Skeletal muscle satellite cell (primary cell): ENCODE results near the gene RIPK4.

Experiments
- H3K27me3 ChIP-seq: 2 replicates; pipeline ENCODE4 v1.7.0; 2013; ENCODE audit warnings: low read length; ENCODE audit not compliant: control insufficient read depth, insufficient read depth
- H3K36me3 ChIP-seq: 2 replicates; pipeline ENCODE4 v1.7.0; 2013; ENCODE audit warnings: mild to moderate bottlenecking, control low read depth, low read length; ENCODE audit not compliant: insufficient read depth
- H3K4me1 ChIP-seq: 2 replicates; pipeline ENCODE4 v1.7.0; 2013; ENCODE audit warnings: low read length; ENCODE audit not compliant: control insufficient read depth, insufficient read depth
- H3K4me2 ChIP-seq: 2 replicates; pipeline ENCODE4 v1.7.0; 2013; ENCODE audit warnings: mild to moderate bottlenecking, low read length
- H3K4me3 ChIP-seq: 2 replicates; pipeline ENCODE4 v1.7.0; 2013; ENCODE audit warnings: low read length
- H3K9ac ChIP-seq: 2 replicates; pipeline ENCODE4 v1.7.0; 2013; ENCODE audit warnings: mild to moderate bottlenecking, low read depth, low read length, moderate library complexity
- H3K9me3 ChIP-seq: replicated peaks from 2 replicates; pipeline ENCODE4 v1.7.0; 2013; ENCODE audit warnings: mild to moderate bottlenecking, control low read depth, low read length

RIPK4 gene

DNA sequence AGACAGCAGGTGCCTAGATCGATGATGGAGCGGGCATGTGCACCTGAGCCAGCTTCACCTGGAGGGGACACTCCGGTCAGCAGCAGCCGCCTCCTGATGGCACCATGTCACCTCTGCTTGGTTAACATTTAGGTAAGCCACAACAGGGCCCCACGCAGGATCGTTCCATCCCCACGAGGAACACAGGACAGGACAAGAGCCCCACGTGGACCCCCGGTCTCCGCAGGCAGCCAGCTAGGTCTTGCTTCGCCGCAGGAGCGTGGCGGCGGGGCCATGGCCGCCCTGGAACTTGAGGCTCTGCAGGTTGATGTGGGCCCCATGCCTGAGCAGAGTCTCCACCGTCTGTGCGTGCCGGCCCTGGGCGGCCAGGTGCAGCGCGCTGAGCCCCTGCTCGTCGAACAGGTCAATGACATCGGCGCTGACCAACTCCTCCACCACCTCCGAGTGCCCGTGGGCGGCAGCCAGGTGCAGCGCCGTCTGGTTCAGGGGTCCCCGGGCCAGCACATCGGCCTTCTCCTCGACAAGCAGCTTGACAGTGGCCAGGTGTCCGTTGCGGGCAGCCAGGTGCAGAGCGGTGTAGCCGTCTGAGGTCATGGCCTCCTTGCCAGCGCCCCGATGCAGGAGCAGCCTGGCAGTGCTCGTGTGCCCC is 26.1 kb downstream of the RIPK4 start:
- no peaks in the 10 kb centered on the region for H3K36me3 ChIP-seq

DNA sequence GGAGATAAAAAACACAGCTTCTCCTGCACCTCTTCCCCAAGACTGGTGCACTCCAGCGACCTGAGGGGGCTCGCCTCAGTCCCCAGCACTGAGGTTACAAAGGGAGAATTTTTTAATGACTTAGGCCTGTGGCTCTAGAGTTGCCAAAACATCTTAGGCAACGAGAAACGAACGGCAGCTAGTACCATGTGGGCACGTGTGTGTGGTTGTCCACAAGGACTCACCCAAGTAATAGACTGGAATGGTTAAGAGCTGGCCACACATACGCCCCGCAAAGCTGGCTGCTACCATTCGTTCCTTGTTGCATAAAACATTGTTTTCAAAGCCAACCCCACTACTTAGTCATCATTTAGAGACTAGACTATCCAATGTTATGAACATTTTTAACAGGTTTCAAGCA is 26.9 kb downstream of the RIPK4 start:
- no peaks in the 10 kb centered on the region for H3K4me1 ChIP-seq
- H3K4me2 ChIP-seq, result no peak overlapping the region
- no peak overlapping the region for H3K9ac ChIP-seq
- H3K9me3 ChIP-seq, result peaks cover 6% of the 10 kb centered on the region
- H3K27me3 ChIP-seq, result peaks cover 6% of the 10 kb centered on the region
- no peak overlapping the region for H3K4me3 ChIP-seq
- H3K36me3 ChIP-seq, result no peaks in the 10 kb centered on the region

More for the DNA sequence above, 26.1 kb downstream of the RIPK4 start:
- H3K4me1 ChIP-seq, result no peaks in the 10 kb centered on the region
- H3K4me3 ChIP-seq, result no peak overlapping the region
- peaks cover 6% of the 10 kb centered on the region for H3K9me3 ChIP-seq
- peaks cover 4% of the 10 kb centered on the region for H3K27me3 ChIP-seq
- H3K4me2 ChIP-seq, result no peak overlapping the region
- H3K9ac ChIP-seq, result no peak overlapping the region

DNA sequence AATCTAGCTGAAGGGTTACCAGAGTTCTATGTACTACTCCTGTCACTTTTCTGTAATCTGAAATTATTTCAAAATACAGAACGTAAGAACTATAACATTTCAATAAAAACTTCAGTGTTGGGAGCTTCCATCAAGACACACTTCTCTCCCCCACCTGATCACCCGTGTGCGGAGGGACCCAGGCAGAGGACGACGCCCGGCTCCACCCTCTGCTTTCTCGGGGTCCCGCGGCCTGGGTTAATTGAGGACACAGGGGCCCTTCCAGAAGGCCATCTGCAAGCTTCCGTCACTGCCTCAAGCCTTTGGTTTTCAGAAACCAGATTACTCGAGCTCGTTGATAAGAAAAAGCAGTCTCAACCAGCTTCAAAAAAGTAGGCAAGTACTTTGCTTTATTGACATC is 27.8 kb downstream of the RIPK4 start:
- Histone ChIP-seq H3K9me3 (peaks cover 6% of the 10 kb centered on the region), H3K9ac (no peak overlapping the region), H3K4me1 (no peaks in the 10 kb centered on the region), H3K27me3 (peaks cover 6% of the 10 kb centered on the region), H3K4me2 (no peak overlapping the region), H3K36me3 (no peaks in the 10 kb centered on the region), H3K4me3 (no peak overlapping the region)

DNA sequence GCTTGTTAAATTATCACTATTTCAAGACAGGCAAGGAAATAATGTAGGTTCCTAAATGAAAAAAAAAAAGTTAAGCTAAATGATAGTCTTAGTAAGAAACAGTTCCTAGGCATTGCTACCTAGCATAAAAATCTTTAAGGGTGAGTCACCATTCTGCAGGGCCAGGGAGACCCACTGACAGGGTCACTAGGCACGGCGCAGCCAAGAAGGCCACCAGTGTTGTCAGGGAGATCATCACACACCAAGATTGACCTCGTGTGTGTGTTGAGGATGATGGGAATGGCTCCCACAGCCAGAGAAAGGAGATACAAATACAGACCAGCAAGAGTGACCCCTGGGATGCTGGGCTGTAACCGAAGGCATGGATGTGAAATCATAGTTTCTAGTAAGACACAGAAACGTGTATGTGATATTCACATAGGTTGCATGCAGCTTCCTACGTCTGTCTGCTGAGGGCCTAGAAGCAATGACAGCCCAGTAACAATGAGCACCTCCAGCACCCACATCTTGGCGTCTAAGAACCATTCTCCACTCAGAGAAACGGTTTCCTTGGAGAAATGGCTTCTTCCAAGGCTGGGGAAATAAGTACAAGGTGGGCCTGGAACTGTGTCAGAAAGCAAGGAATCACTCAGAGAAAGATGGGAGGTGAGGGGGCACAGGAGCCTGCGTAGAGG is 29.1 kb downstream of the RIPK4 start:
- Histone ChIP-seq H3K9me3 (peaks cover 6% of the 10 kb centered on the region), H3K36me3 (no peaks in the 10 kb centered on the region), H3K27me3 (peaks cover 15% of the 10 kb centered on the region), H3K4me1 (no peaks in the 10 kb centered on the region), H3K4me2 (no peak overlapping the region), H3K9ac (no peak overlapping the region), H3K4me3 (no peak overlapping the region)

DNA sequence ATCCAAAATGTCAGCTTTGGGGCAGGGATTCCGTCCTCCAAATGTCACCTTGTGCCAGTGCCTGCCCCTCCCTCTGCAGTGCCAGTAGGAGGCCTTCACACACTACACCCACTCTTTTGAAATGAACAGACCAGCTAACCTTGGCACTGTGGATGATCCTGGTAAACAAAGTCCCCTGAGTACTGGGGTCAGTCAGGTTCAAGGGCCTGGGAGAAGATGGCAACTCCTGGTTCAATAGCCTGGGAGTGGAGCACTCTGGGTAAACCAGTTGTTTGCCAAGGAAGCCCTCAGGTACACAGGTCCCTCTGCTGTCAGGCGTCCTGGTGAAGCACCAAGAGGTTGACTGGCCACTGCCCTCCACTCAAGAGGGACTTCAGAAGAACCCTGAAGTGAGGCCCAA is 30.4 kb downstream of the RIPK4 start:
- Histone ChIP-seq H3K9me3 (peaks cover 6% of the 10 kb centered on the region), H3K27me3 (peaks cover 19% of the 10 kb centered on the region), H3K4me3 (no peak overlapping the region), H3K9ac (no peak overlapping the region), H3K4me2 (no peak overlapping the region), H3K4me1 (no peaks in the 10 kb centered on the region), H3K36me3 (no peaks in the 10 kb centered on the region)

DNA sequence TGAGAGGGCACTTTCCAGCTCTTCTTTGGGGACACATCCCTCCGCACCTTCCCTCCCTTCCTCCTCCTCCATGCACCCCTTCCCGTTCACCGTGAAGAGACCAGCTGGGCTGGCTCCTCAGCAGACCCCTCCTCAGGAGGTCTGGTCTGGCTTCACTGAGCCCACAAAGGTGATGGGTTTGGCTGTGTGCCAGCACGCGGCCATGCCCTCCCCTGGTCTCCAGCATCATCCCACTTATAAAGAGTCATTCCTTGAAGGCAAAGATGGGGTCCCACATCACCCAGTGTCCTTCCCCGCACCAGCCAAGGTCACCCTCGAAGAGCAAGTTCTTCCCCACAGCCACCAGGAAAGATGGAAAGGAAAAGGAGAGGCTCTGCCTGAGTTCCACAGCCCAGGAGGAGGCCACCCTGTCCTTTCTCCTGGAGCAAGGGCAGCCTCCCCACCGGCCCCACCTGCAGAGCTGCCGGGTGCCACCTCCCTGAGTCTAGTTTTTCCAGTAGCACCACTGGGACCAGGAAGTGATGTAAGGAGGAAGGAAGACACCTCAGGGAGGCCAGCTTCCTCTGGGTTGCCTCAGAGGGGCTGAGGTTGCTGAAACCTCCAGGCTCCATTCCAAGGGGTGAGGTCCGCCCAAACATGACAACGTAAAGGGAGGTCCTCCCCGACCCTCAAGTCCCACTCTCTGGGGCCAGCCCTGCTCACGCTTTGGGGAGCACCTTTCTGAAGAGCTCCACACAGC is 32.7 kb downstream of the RIPK4 start:
- peaks cover 6% of the 10 kb centered on the region for H3K9me3 ChIP-seq
- no peak overlapping the region for H3K9ac ChIP-seq
- H3K27me3 ChIP-seq, result peaks cover 26% of the 10 kb centered on the region
- H3K4me2 ChIP-seq, result no peak overlapping the region
- no peaks in the 10 kb centered on the region for H3K36me3 ChIP-seq
- H3K4me1 ChIP-seq, result no peaks in the 10 kb centered on the region
- H3K4me3 ChIP-seq, result no peak overlapping the region

DNA sequence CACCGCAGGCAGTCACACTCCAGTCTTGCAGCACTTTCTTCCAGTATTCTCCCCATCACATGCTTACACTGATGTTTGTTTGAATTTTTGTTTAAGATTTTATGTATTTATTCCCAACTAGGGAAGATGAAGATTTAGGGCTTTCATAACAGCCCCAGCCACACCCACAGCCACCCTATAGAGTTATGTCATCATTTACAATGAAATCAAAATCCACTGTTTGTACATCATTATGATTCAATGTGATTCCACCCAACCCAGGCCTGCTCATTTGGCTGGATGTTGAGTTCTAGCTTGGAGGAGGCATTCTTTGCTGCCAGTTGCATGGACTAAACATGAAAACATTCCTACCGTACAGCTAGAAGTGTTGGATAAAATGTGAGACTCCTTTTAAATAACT is 35.8 kb downstream of the RIPK4 start:
- no peak overlapping the region for H3K4me3 ChIP-seq
- no peak overlapping the region for H3K9ac ChIP-seq
- peaks cover 26% of the 10 kb centered on the region for H3K27me3 ChIP-seq
- H3K4me1 ChIP-seq, result peaks cover 13% of the 10 kb centered on the region
- H3K4me2 ChIP-seq, result no peak overlapping the region
- no peaks in the 10 kb centered on the region for H3K9me3 ChIP-seq
- H3K36me3 ChIP-seq, result no peaks in the 10 kb centered on the region

DNA sequence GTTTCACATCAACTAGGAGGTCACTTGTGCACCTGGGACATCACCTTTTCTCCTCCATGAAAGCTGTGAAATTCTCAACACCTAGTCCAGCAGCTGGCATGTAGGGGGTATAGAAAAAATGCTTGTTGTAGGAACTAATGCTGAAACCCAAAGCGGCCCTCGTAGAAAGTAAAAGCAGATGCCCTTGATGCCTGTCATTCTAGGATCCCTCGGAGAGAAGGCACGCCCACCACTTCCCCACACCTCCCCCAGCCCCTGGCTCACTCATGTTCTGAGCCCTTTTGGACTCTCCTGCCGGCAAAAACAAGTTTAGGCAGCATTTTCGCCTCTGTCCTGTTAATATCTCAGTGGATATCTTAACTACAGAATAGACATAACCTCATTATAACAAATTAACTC is 36.5 kb downstream of the RIPK4 start:
- peaks cover 13% of the 10 kb centered on the region for H3K4me1 ChIP-seq
- peaks cover 26% of the 10 kb centered on the region for H3K27me3 ChIP-seq
- no peak overlapping the region for H3K9ac ChIP-seq
- no peaks in the 10 kb centered on the region for H3K36me3 ChIP-seq
- no peak overlapping the region for H3K4me2 ChIP-seq
- H3K9me3 ChIP-seq, result no peaks in the 10 kb centered on the region
- no peak overlapping the region for H3K4me3 ChIP-seq

DNA sequence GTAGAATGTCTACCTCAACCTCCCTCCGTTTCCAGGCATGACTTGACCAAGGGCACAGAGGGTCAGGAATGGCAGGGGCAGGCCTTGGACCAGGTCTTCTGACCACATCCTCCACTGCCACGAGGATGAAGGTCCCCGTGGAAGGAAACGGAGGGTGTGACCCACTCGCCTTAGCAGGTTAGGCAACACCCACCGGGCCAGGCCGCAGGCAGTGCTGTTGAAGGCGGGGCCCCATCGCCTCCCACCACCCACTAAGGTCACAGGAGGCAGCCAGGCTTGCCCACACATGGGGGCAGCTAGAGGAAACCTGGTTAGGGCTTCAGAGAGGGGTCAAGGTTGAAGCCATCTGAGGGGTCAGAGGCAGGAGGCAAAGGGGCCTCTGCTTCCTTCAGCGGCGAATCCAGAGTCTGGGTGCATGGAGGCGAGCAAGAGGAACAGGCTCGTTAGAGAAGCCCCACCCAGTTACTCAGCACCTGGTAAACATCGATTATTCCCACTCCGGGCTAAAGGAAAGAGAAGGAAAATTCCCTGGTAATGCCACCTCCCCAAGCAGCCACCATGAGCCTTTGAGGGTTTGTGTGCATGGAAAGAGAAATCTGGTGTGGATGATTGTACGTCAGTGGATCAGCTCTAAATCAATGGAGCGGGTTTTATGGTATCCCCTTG is 37.0 kb downstream of the RIPK4 start:
- Histone ChIP-seq H3K4me3 (no peak overlapping the region), H3K9me3 (no peaks in the 10 kb centered on the region), H3K27me3 (peaks cover 24% of the 10 kb centered on the region), H3K4me1 (peaks cover 13% of the 10 kb centered on the region), H3K9ac (no peak overlapping the region), H3K4me2 (no peak overlapping the region), H3K36me3 (no peaks in the 10 kb centered on the region)

DNA sequence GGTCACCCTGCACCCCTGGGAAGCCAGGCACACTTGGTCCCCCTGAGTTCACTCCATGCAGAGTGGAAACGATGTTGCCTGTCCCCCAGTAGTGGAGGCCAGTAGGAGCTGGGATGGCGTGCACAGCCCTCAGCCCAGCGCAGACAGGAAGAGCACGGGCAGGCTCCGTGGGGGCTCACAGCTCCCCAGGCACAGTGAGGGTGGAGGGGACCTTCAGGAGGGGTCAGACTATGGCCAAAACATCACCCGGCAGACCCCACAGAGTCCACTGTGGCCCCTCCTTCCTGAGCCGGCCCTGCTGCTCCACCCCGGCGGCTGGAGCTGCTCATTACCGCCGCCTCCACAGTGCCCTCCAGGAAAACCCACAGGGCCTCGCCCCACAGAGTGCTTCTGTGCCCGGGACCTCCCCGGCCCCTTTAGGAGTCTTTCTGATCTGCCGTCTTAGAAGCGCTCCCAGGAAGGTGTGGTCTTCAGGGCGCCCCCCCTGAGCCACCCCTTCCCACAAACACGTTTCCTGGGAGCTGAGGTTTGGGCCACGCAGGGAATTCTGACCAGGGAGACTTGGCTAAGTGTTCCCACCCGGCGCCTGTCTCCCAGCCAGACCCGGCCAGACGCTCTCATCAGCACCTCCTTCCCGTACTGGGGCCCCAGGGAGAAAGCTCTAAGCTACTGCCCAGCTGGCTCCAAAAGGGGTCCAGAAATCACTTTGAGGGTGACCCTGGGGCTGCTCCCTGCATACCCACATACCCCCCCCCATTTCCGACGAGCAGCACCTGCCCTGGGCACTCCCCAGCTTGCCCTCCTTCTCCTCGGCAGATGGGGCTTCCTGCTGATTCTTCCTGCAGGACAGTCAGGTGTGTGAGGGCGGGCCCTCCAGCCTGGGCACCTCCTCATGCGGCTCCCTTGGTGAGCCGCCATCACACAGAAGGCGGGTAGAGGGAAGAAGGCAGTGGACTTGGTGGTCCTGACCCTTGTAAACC is 38.8 kb downstream of the RIPK4 start:
- Histone ChIP-seq H3K9ac (no peak overlapping the region), H3K4me3 (no peak overlapping the region), H3K27me3 (peaks cover 16% of the 10 kb centered on the region), H3K4me1 (peaks cover 13% of the 10 kb centered on the region), H3K9me3 (no peaks in the 10 kb centered on the region), H3K4me2 (no peak overlapping the region), H3K36me3 (no peaks in the 10 kb centered on the region)
